ENCODE measurements around the gene STPG3.

Gene STPG3

GRCh38 chr9:137223078-137223970, 27.8 kb upstream of the STPG3 start:
- peak; percentile 96 for DNase-seq (ENCODE audit: extremely low read depth, low read depth)
- TF ChIP-seq CTCF (IDR thresholded peaks at IDR 0.05; ENCODE audit: low read depth, low read length): no peak

GRCh38 chr9:137224830-137225694, 26.0 kb upstream of the STPG3 start, which contains the start of gene CYSRT1:
TSS of gene CYSRT1 (plus strand) at chr9:137225174. CDS start at chr9:137225622, 448 bp downstream.
- TF ChIP-seq CTCF (IDR thresholded peaks at IDR 0.05; ENCODE audit: low read depth, low read length): no peak
- DNase-seq (ENCODE audit: extremely low read depth, low read depth): no peak

GRCh38 chr9:137225699-137226331, 25.3 kb upstream of the STPG3 start:
- DNase-seq (ENCODE audit: extremely low read depth, low read depth): no peak
- TF ChIP-seq CTCF (IDR thresholded peaks at IDR 0.05; ENCODE audit: low read depth, low read length): no peak

GRCh38 chr9:137226338-137227053, 24.6 kb upstream of the STPG3 start:
- DNase-seq (ENCODE audit: extremely low read depth, low read depth): no peak
- TF ChIP-seq CTCF (IDR thresholded peaks at IDR 0.05; ENCODE audit: low read depth, low read length): no peak

GRCh38 chr9:137227054-137227852, 23.8 kb upstream of the STPG3 start, which contains the start of gene RNF224:
TSS of gene RNF224 (plus strand) at chr9:137227502. CDS start at chr9:137228336, 834 bp downstream.
- DNase-seq (ENCODE audit: extremely low read depth, low read depth): peak; percentile 20

More at GRCh38 chr9:137227054-137227852, 23.8 kb upstream of the STPG3 start, which contains the start of gene RNF224:
- TF ChIP-seq CTCF (IDR thresholded peaks at IDR 0.05; ENCODE audit: low read depth, low read length): peak; percentile 89

All from AG09319 (cell line).